ENCODE results near the gene SHISA6. TPM values are rescaled to one million over a fixed set of nuclear protein-coding genes. Genes with fewer than 3 reads are reported as not detected.

Gene SHISA6
- total RNA-seq, 1 experiment from 2014 or later, result not detected

- no peak for ATAC-seq
- intact Hi-C loops (cut with micrococcal nuclease; ENCODE audit: unreplicated experiment) (no loop called here), in situ Hi-C loops (cut with HindIII; ENCODE audit: low pct_unique_long_range_greater_than_20kb, low sequenced_read_pairs) (no loop called here)
- Histone ChIP-seq H3K9me3 (ENCODE audit: control insufficient read depth, insufficient read depth, low read depth, low read length) (no peaks in the 10 kb centered on the region), H3K4me1 (ENCODE audit: control insufficient read depth, insufficient read depth, low read length) (no peaks in the 10 kb centered on the region), H3K4me3 (ENCODE audit: low read depth in 2 of 2, low read length in 2 of 2) (no peak overlapping the region), H3K27me3 (ENCODE audit: control insufficient read depth, insufficient read depth, low read length) (no peaks in the 10 kb centered on the region; the same call in 1 of the 2 replicates), H3K27ac (ENCODE audit: low read length) (no peak overlapping the region), H3K36me3 (ENCODE audit: control insufficient read depth, insufficient read depth, low read length) (no peaks in the 10 kb centered on the region)
- CTCF ChIA-PET, result no interaction called here
- POLR2A ChIA-PET, result no interaction called here
- TF ChIP-seq SIN3A (IDR thresholded peaks at IDR 0.05; ENCODE audit: borderline replicate concordance, insufficient read depth, low read depth, low read length) (no peak), TCF7L2 (IDR thresholded peaks at IDR 0.05; ENCODE audit: low read depth, low read length) (no peak), POLR2AphosphoS5 (IDR thresholded peaks at IDR 0.05; ENCODE audit: low read depth, low read length) (no peak), CTCF (IDR thresholded peaks at IDR 0.05) (no peak), REST (IDR thresholded peaks at IDR 0.05; ENCODE audit: insufficient read depth in 1 of 2, low read depth in 2 of 2, low read length in 1 of 2) (no peak)
- DNase-seq (ENCODE audit: low read depth, low spot score), result no peak
- no TSS peak for BruUV-seq (replicated peaks)
Observed at GRCh38 chr17:11608396-11608795, 367.4 kb downstream of the SHISA6 start.

GRCh38 chr17:11610999-11611566 is 370.1 kb downstream of the SHISA6 start:
- ATAC-seq (no peak), DNase-seq (ENCODE audit: low read depth, low spot score) (no peak)
- no peaks in the 10 kb centered on the region for H3K4me1 ChIP-seq (ENCODE audit: control insufficient read depth, insufficient read depth, low read length)
- in situ Hi-C loops (cut with HindIII; ENCODE audit: low pct_unique_long_range_greater_than_20kb, low sequenced_read_pairs), result no loop called here
- H3K27ac ChIP-seq (ENCODE audit: low read length), result no peak overlapping the region
- no peaks in the 10 kb centered on the region for H3K36me3 ChIP-seq (ENCODE audit: control insufficient read depth, insufficient read depth, low read length)
- H3K27me3 ChIP-seq (ENCODE audit: control insufficient read depth, insufficient read depth, low read length), result no peaks in the 10 kb centered on the region; the same call in 1 of the 2 replicates
- H3K4me3 ChIP-seq (ENCODE audit: low read depth in 2 of 2, low read length in 2 of 2), result no peak overlapping the region
- H3K9me3 ChIP-seq (ENCODE audit: control insufficient read depth, insufficient read depth, low read depth, low read length), result no peaks in the 10 kb centered on the region
- no peak for TF ChIP-seq SIN3A (IDR thresholded peaks at IDR 0.05; ENCODE audit: borderline replicate concordance, insufficient read depth, low read depth, low read length)
- no peak for TF ChIP-seq TCF7L2 (IDR thresholded peaks at IDR 0.05; ENCODE audit: low read depth, low read length)
- intact Hi-C loops (cut with micrococcal nuclease; ENCODE audit: unreplicated experiment), result no loop called here
- POLR2A ChIA-PET, result no interaction called here
- CTCF ChIA-PET, result no interaction called here
- BruUV-seq (replicated peaks), result no TSS peak

GRCh38 chr17:11612956-11613355 is 371.9 kb downstream of the SHISA6 start:
- ChIA-PET CTCF (no interaction called here), POLR2A (no interaction called here)
- Histone ChIP-seq H3K4me3 (ENCODE audit: low read depth in 2 of 2, low read length in 2 of 2) (no peak overlapping the region), H3K27ac (ENCODE audit: low read length) (no peak overlapping the region), H3K9me3 (ENCODE audit: control insufficient read depth, insufficient read depth, low read depth, low read length) (no peaks in the 10 kb centered on the region), H3K4me1 (ENCODE audit: control insufficient read depth, insufficient read depth, low read length) (no peaks in the 10 kb centered on the region), H3K36me3 (ENCODE audit: control insufficient read depth, insufficient read depth, low read length) (no peaks in the 10 kb centered on the region), H3K27me3 (ENCODE audit: control insufficient read depth, insufficient read depth, low read length) (no peaks in the 10 kb centered on the region)
- TF ChIP-seq CTCF (IDR thresholded peaks at IDR 0.05), result no peak
- no peak for TF ChIP-seq REST (IDR thresholded peaks at IDR 0.05; ENCODE audit: insufficient read depth in 1 of 2, low read depth in 2 of 2, low read length in 1 of 2)
- TF ChIP-seq SIN3A (IDR thresholded peaks at IDR 0.05; ENCODE audit: borderline replicate concordance, insufficient read depth, low read depth, low read length), result no peak
- TF ChIP-seq TCF7L2 (IDR thresholded peaks at IDR 0.05; ENCODE audit: low read depth, low read length), result no peak
- TF ChIP-seq POLR2AphosphoS5 (IDR thresholded peaks at IDR 0.05; ENCODE audit: low read depth, low read length), result no peak
- no TSS peak for BruUV-seq (replicated peaks)
- in situ Hi-C loops (cut with HindIII; ENCODE audit: low pct_unique_long_range_greater_than_20kb, low sequenced_read_pairs) (no loop called here), intact Hi-C loops (cut with micrococcal nuclease; ENCODE audit: unreplicated experiment) (no loop called here)
- ATAC-seq (no peak), DNase-seq (ENCODE audit: low read depth, low spot score) (no peak)

All from Panc1 (cell line).